Chondrocyte (in vitro differentiated cells): ENCODE results near the gene PRXL2B. TPM values are rescaled to one million over a fixed set of nuclear protein-coding genes. Genes with fewer than 3 reads are reported as not detected.

Experiments
- DNase-seq: peaks from one replicate; pipeline ENCODE4 v3.0.0; 2021; ENCODE audit warnings: mixed read lengths, low spot score
- H3K27ac Mint-ChIP-seq: one replicate; pipeline ENCODE4 v1.8.0; 2021; ENCODE audit warnings: mild to moderate bottlenecking, moderate library complexity, mixed read lengths; ENCODE audit not compliant: unreplicated experiment
- H3K27me3 Mint-ChIP-seq: 2 replicates; pipeline ENCODE4 v1.8.0; 2021; ENCODE audit warnings: low read depth, mixed read lengths
- H3K36me3 Mint-ChIP-seq: 2 replicates; pipeline ENCODE4 v1.8.0; 2021; ENCODE audit warnings: low read depth, mixed read lengths
- H3K4me1 Mint-ChIP-seq: 2 replicates; pipeline ENCODE4 v1.8.0; 2021; ENCODE audit warnings: low read depth, mild to moderate bottlenecking, mixed read lengths
- H3K4me3 Mint-ChIP-seq: one replicate; pipeline ENCODE4 v1.8.0; 2021; ENCODE audit warnings: mild to moderate bottlenecking, moderate library complexity, mixed read lengths; ENCODE audit not compliant: unreplicated experiment
- H3K9me3 Mint-ChIP-seq: 2 replicates; pipeline ENCODE4 v1.8.0; 2021; ENCODE audit warnings: low read depth, mixed read lengths
- CTCF ChIP-seq: fragments of 200-600 bp; sonication (generic); IDR thresholded peaks from 2 replicates; pipeline ENCODE4 v1.5.0; 2021; ENCODE audit warnings: antibody characterized with exemption, mild to moderate bottlenecking, moderate library complexity
- total RNA-seq: library from RNA; stranded (reverse); gene quantifications from 3 replicates; pipeline ENCODE4 v1.2.1, GENCODE V29; 2021

PRXL2B gene
- total RNA-seq, 1 donor from 2014 or later, result 25.6 TPM

DNA sequence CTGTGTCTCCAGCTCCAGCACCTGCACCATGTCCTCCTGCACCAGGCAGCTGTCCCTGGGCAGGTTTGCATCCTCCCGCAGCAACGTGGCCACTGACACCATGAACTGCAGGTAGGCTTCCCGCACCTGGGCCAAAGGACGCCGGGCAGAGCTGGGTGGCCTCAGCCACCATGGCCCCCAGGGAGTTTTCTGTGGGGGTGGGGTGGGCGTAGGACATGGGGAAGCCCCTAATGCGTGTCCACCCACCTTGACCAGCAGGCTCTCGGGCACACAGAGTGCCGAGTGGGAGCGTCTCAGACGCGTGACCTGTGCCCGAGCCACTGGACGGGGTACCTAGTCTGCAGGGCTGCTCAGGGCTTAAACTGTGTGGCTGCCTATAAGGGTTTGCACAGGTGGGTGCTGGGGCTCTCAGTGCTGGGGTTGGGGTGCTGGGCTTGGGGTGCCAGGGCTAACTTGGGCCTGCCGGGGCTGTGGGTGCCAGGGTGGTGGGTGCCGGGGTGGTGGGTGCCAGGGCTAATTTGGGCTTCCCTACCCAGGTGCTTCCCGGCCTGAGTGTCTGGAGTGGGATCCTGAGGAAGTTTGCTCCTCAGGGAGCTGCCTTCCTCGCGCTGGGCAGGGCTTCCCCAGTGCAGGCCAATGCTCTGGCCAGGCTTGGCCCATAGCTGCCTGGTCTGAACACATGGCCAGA, 17.7 kb downstream of the PRXL2B start:
- H3K36me3 Mint-ChIP-seq, result peaks cover 3% of the 10 kb centered on the region
- H3K9me3 Mint-ChIP-seq, result no peaks in the 10 kb centered on the region
- no peak for DNase-seq
- H3K4me1 Mint-ChIP-seq, result no peaks in the 10 kb centered on the region
- no peak for TF ChIP-seq CTCF
- H3K27me3 Mint-ChIP-seq, result peaks cover 21% of the 10 kb centered on the region
- H3K27ac Mint-ChIP-seq, result no peak overlapping the region
- no peak overlapping the region for H3K4me3 Mint-ChIP-seq

DNA sequence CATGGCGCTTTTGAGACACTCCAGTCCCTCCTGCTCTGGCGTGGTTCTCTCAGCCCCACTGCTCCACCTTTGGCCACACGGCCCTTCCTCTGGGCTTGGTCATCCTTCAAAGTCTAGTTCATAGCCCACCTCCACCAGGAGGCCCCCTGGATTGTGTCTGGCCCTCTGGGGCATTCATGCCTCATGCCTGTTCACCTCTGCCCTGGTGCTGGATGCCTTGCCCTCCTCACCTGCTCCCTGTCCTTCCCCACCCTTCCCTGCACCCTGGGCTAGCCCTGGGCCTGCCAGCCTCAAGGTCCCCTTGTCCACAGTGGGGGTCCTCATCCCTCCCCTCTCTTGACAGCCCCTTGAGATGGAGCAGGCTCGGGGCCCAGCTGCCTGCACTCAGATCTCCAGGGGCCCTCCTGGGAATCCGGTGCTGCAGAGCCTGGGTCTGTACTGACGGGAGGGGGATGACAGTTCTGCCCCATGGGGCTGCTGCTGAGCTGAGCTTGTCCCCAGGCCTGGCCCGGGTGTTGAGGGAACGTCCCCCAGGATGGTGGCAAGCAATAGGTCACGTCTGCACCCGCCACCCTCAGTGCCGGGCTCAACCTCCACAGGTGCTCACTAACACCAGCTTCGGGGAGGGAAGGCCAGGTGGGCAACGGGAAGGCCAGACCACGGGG, 18.4 kb downstream of the PRXL2B start:
- no peaks in the 10 kb centered on the region for H3K9me3 Mint-ChIP-seq
- H3K4me3 Mint-ChIP-seq, result no peak overlapping the region
- DNase-seq, result no peak
- peaks cover 21% of the 10 kb centered on the region for H3K27me3 Mint-ChIP-seq
- H3K4me1 Mint-ChIP-seq, result no peaks in the 10 kb centered on the region
- TF ChIP-seq CTCF, result no peak
- H3K27ac Mint-ChIP-seq, result no peak overlapping the region
- H3K36me3 Mint-ChIP-seq, result peaks cover 3% of the 10 kb centered on the region

DNA sequence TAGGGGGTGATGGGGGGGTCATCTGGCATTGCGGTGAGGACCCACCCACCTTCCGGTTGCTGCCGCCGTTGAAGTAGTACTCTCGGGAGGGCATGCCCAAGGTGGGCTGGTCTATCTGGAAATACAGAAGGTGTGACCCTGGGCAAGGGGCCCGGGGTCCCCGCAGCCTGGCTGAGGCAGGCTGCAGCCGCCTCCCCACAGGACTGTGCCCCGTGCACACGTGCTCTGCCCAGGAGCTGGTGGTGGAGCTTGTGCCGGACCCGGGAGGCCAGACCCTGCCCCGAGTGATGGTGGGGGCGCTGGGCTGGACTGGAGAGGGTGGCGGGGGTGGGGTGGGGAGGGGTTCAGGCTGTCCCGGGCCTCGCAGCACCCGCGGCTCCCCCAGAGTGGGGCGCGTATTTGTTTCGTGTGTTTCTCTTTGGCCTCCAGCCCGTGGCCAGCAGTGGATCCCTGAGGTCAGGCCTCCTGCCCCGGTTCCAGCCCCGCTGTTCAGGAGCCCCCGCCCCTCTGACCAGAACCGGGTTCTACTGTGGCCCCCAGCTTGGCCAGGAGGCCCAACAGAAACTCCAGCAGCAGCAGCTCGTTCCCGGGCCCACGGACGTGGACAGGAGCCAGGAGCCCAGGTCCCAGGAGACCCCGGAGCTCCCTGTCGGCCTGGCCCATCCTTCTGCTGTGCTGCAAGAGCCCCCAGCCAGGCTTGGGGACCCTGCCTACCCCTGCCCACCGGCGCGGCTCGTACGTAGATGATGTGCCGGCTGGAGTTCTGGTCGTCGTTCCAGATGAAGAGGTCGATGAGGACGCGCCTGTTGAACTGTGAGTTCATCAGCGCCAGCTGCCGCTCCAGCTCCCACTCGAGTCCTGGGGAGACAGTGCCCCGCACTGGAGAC, 19.2 kb downstream of the PRXL2B start:
- Mint-ChIP-seq H3K4me1 (peaks cover 7% of the 10 kb centered on the region), H3K36me3 (peaks cover 3% of the 10 kb centered on the region), H3K27ac (no peak overlapping the region), H3K4me3 (no peak overlapping the region), H3K9me3 (no peaks in the 10 kb centered on the region), H3K27me3 (peaks cover 21% of the 10 kb centered on the region)
- DNase-seq, result peak; percentile 93
- TF ChIP-seq CTCF, result no peak

GRCh38 chr1:2606396-2606880, 19.9 kb downstream of the PRXL2B start:
- H3K36me3 Mint-ChIP-seq, result peaks cover 3% of the 10 kb centered on the region
- DNase-seq, result no peak
- no peak overlapping the region for H3K4me3 Mint-ChIP-seq
- H3K9me3 Mint-ChIP-seq, result no peaks in the 10 kb centered on the region
- H3K4me1 Mint-ChIP-seq, result peaks cover 7% of the 10 kb centered on the region
- no peak overlapping the region for H3K27ac Mint-ChIP-seq
- no peak for TF ChIP-seq CTCF
- peaks cover 14% of the 10 kb centered on the region for H3K27me3 Mint-ChIP-seq
